Measurements from ENCODE around the gene THUMPD1. TPM values are rescaled to one million over a fixed set of nuclear protein-coding genes. Genes with fewer than 3 reads are reported as not detected.
A peak's percentile ranks its signal among the peaks of the same experiment; 100 is the strongest.

THUMPD1 gene
- total RNA-seq, 4 donors from 2014 or later = 23.1 to 64.8 (median 43.4) TPM

DNA sequence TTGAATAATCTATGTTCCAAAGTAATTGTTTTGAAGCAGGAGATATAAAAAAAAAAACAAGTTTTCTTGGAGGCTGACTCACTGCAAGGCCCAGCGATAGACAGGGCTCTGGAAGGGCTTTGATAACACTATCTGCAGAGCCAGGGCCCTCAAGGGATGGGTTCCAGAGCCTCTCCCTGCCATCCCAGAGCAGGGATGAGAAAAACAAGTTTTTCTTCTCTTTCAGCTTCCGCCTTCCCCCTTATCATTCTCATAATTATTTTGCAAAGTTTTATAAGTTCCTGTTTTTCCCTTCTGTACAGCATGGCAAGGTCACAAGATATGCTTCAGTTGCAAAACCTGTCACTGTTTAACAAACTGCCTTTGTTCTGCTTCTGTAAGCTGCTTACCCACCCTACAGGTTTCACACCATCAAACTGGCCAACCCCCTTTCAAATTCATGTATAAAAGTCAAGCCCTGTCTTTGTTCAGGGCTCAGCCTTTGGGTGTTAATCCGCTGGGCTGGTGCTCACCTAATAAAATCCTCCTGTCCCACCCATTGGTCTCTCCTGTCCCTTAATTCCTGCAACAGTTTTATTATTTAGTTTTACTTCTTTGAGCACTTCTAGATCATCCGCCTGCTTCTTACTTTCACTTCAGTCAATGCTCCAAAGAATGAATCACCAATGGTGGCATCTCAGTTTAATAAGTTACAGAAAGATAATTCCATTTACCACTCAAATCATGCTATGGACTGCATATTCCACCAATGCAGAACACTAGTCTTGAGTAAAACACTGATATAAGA lies 5.6 kb upstream of the THUMPD1 start:
- Histone ChIP-seq H3K27me3 (no peaks in the 10 kb centered on the region), H3K27ac (no peak overlapping the region), H3K36me3 (no peaks in the 10 kb centered on the region), H3K9me3 (peaks cover 0 to 9% of the 10 kb centered on the region in 2 donors), H3K4me3 (no peak overlapping the region), H3K4me1 (peaks cover 0 to under 1% (median 0%) of the 10 kb centered on the region in 4 donors)
- 66 to 70% methylated on average over 4 of the region's 4 CpGs for WGBS, 2 donors (ENCODE audit: low coverage in 1 of 2)
- DNase-seq = no peak
- intact Hi-C loops (cut with DNase I; ENCODE audit: low total_unique reads) (no loop called here), in situ Hi-C loops (cut with MboI; ENCODE audit: low pct_ligation_motif_present in 1 of 4, low pct_unique_long_range_greater_than_20kb in 1 of 4, low sequenced_read_pairs in 3 of 4) (no loop called here)
- TF ChIP-seq POLR2AphosphoS5 (IDR thresholded peaks at IDR 0.05) (no peak), POLR2A (IDR thresholded peaks at IDR 0.05) (no peak), EP300 (IDR thresholded peaks at IDR 0.05; ENCODE audit: low read depth) (no peak)
- TF ChIP-seq, protein P1, sequence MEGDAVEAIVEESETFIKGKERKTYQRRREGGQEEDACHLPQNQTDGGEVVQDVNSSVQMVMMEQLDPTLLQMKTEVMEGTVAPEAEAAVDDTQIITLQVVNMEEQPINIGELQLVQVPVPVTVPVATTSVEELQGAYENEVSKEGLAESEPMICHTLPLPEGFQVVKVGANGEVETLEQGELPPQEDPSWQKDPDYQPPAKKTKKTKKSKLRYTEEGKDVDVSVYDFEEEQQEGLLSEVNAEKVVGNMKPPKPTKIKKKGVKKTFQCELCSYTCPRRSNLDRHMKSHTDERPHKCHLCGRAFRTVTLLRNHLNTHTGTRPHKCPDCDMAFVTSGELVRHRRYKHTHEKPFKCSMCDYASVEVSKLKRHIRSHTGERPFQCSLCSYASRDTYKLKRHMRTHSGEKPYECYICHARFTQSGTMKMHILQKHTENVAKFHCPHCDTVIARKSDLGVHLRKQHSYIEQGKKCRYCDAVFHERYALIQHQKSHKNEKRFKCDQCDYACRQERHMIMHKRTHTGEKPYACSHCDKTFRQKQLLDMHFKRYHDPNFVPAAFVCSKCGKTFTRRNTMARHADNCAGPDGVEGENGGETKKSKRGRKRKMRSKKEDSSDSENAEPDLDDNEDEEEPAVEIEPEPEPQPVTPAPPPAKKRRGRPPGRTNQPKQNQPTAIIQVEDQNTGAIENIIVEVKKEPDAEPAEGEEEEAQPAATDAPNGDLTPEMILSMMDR (IDR thresholded peaks at IDR 0.05) = no peak

DNA sequence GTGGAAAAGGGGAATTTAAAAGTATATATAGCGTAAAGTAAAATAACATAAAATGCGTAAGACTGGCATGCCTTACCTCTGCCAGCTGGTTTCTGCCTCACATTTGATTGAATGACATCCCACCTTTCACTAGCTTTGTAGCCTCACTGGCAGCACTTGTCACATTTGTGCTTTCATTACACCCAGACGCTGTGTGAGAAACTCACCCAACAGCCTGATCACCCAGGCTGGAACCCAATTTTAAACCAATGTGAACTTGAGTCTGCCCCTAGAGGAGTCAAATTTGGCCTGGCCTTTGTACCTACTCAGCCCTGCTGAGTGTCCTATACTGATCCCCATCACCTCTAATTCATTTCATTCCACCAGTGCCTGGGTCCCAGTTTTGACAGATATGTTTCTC lies 4.8 kb upstream of the THUMPD1 start:
- TF ChIP-seq POLR2A (IDR thresholded peaks at IDR 0.05) = no peak
- no peaks in the 10 kb centered on the region for H3K36me3 ChIP-seq
- in situ Hi-C loops (cut with MboI; ENCODE audit: low pct_ligation_motif_present in 1 of 4, low pct_unique_long_range_greater_than_20kb in 1 of 4, low sequenced_read_pairs in 3 of 4) = no loop called here
- no peak for DNase-seq
- peaks cover 0 to 5% (median 0%) of the 10 kb centered on the region in 4 donors for H3K4me1 ChIP-seq
- H3K9me3 ChIP-seq = peaks cover 0 to 9% of the 10 kb centered on the region in 2 donors
- 96 to 100% methylated on average over 3 of the region's 3 CpGs for WGBS, 2 donors (ENCODE audit: low coverage in 1 of 2)
- H3K27me3 ChIP-seq = no peaks in the 10 kb centered on the region
- H3K27ac ChIP-seq = no peak overlapping the region
- no peak overlapping the region for H3K4me3 ChIP-seq
- intact Hi-C loops (cut with DNase I; ENCODE audit: low total_unique reads) = no loop called here

DNA sequence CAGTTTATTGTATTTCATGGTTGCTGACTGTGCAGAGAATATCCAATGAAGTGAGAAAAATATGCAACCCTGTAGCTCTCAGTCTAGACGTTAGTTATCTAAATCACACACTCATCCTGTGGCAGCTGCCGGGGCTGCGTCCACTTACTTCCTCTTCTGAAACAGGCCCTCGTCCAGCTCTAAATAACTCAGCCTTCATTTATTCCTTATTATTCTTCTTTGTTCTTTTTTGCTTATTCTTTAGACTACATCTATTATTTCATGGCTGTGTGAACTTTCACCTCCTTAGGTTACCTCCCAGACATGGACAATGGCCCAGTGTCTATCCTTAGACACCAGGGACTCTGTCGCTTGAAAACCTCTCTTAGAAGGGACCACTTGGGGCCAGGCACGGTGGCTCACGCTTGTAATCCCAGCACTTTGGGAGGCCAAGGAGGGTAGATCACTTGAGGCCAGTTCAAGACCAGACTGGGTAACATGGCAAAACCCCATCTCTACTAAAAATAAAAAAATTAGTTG lies 3.4 kb upstream of the THUMPD1 start:
- Histone ChIP-seq H3K4me3 (no peak overlapping the region), H3K4me1 (peaks cover 0 to 12% (median 7%) of the 10 kb centered on the region in 4 donors), H3K27ac (no peak overlapping the region), H3K36me3 (no peaks in the 10 kb centered on the region), H3K27me3 (no peaks in the 10 kb centered on the region), H3K9me3 (peaks cover 0 to 9% of the 10 kb centered on the region in 2 donors)
- WGBS, 2 donors (ENCODE audit: low coverage in 1 of 2) = 50 to 75% methylated on average over 4 to 7 of the region's 7 CpGs
- TF ChIP-seq, protein P1 (IDR thresholded peaks at IDR 0.05) = no peak
- TF ChIP-seq POLR2AphosphoS5 (IDR thresholded peaks at IDR 0.05) (no peak), POLR2A (IDR thresholded peaks at IDR 0.05) (no peak), EP300 (IDR thresholded peaks at IDR 0.05; ENCODE audit: low read depth) (no peak)
- in situ Hi-C loops (cut with MboI; ENCODE audit: low pct_ligation_motif_present in 1 of 4, low pct_unique_long_range_greater_than_20kb in 1 of 4, low sequenced_read_pairs in 3 of 4) = no loop called here
- no peak for DNase-seq
- intact Hi-C loops (cut with DNase I; ENCODE audit: low total_unique reads) = no loop called here

DNA sequence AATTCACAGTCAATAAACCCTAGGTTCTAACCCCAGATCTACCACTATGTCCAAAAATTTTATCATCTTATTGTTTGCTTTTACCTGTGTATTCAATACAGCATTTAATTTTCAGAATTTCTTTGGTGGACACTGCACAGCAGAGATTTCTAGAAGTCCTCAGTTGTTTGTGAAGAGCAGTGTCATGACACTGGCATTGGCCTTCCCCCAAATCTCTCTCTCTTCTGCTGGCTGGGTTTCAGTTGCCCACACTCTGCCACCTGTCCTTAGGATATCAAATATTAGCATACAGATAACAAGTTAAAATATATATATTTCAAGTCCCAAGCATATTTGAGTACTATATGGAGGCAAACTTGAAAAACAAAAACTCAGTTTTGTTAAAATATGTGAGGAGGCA lies 2.0 kb upstream of the THUMPD1 start:
- intact Hi-C loops (cut with DNase I; ENCODE audit: low total_unique reads) = no loop called here
- Histone ChIP-seq H3K4me1 (peaks cover 6 to 20% (median 14%) of the 10 kb centered on the region in 4 donors), H3K4me3 (no peak overlapping the region), H3K36me3 (peaks cover 0 to 4% (median under 1%) of the 10 kb centered on the region in 4 donors), H3K27ac (no peak overlapping the region), H3K27me3 (no peaks in the 10 kb centered on the region), H3K9me3 (peaks cover 0 to 9% of the 10 kb centered on the region in 2 donors)
- DNase-seq = no peak
- no peak for TF ChIP-seq EP300 (IDR thresholded peaks at IDR 0.05; ENCODE audit: low read depth)
- in situ Hi-C loops (cut with MboI; ENCODE audit: low pct_ligation_motif_present in 1 of 4, low pct_unique_long_range_greater_than_20kb in 1 of 4, low sequenced_read_pairs in 3 of 4) = no loop called here

- intact Hi-C loops (cut with DNase I; ENCODE audit: low total_unique reads) (no loop called here), in situ Hi-C loops (cut with MboI; ENCODE audit: low pct_ligation_motif_present in 1 of 4, low pct_unique_long_range_greater_than_20kb in 1 of 4, low sequenced_read_pairs in 3 of 4) (no loop called here)
- peak; percentile 94 for DNase-seq
- Histone ChIP-seq H3K4me1 (peaks cover 6 to 24% (median 14%) of the 10 kb centered on the region in 4 donors), H3K27ac (peak overlapping the region; percentile 96 to 98 (median 97)), H3K36me3 (peaks cover 0 to 30% (median 15%) of the 10 kb centered on the region in 4 donors), H3K9me3 (no peaks in the 10 kb centered on the region), H3K4me3 (peak overlapping the region; percentile 65 to 94 (median 84)), H3K27me3 (no peaks in the 10 kb centered on the region)
- TF ChIP-seq POLR2AphosphoS5 (IDR thresholded peaks at IDR 0.05) = peak; percentile 6 to 83 (median 20)
- TF ChIP-seq, protein P1 (IDR thresholded peaks at IDR 0.05) = no peak
- no peak for TF ChIP-seq POLR2A (IDR thresholded peaks at IDR 0.05)
- no peak for TF ChIP-seq EP300 (IDR thresholded peaks at IDR 0.05; ENCODE audit: low read depth)
- WGBS, 2 donors (ENCODE audit: low coverage in 1 of 2) = 0 to 1% methylated on average over 1 to 27 of the region's 36 CpGs
Measured at GRCh38 chr16:20740901-20741521, 607 bp downstream of the THUMPD1 start.

Measured in transverse colon (tissue), 4 donors.